ENCODE results near the gene RPP21. TPM values are rescaled to one million over a fixed set of nuclear protein-coding genes. Genes with fewer than 3 reads are reported as not detected.

The RPP21 gene
- total RNA-seq, 1 donor from 2014 or later, result 38.0 TPM

- TF ChIP-seq EZH2phosphoT487 (IDR thresholded peaks at IDR 0.05) (no peak), EZH2 (IDR thresholded peaks at IDR 0.05) (no peak)
- no peaks in the 10 kb centered on the region for H3K4me1 ChIP-seq
- Mint-ChIP-seq H3K4me1 (no peaks in the 10 kb centered on the region), H3K9me3 (peaks cover 7% of the 10 kb centered on the region), H3K36me3 (peaks cover 44% of the 10 kb centered on the region), H3K27me3 (ENCODE audit: insufficient read depth, low read depth) (peaks cover 2% of the 10 kb centered on the region), H3K27ac (no peak overlapping the region), H3K4me3 (no peak overlapping the region)
- H3K27me3 ChIP-seq, result no peaks in the 10 kb centered on the region
- H2AFZ ChIP-seq (replicated peaks), result no peak overlapping the region
- no peak for DNase-seq (ENCODE audit: low spot score)
- H3K9ac ChIP-seq, result no peak overlapping the region
- peaks cover 87% of the 10 kb centered on the region for H4K20me1 ChIP-seq (ENCODE audit: low read depth)
- no peaks in the 10 kb centered on the region for H3K9me3 ChIP-seq (ENCODE audit: low read depth)
- no peak overlapping the region for H3K4me2 ChIP-seq
- no peaks in the 10 kb centered on the region for H3F3A ChIP-seq (ENCODE audit: low read depth)
- no peaks in the 10 kb centered on the region for H3K36me3 ChIP-seq
- no peak overlapping the region for H3K4me3 ChIP-seq
- H3K79me2 ChIP-seq (ENCODE audit: low read depth), result peaks cover 100% of the 10 kb centered on the region
- no peak overlapping the region for H3K27ac ChIP-seq
These were observed 32.2 kb upstream of the RPP21 start for GRCh38 chr6:30312676-30313321.

GRCh38 chr6:30315156-30315555 is 29.8 kb upstream of the RPP21 start:
- Histone ChIP-seq H3K4me1 (no peaks in the 10 kb centered on the region), H4K20me1 (ENCODE audit: low read depth) (peaks cover 97% of the 10 kb centered on the region), H2AFZ (replicated peaks) (no peak overlapping the region), H3K9me3 (ENCODE audit: low read depth) (no peaks in the 10 kb centered on the region), H3F3A (ENCODE audit: low read depth) (no peaks in the 10 kb centered on the region), H3K4me3 (no peak overlapping the region), H3K27ac (no peak overlapping the region), H3K27me3 (no peaks in the 10 kb centered on the region), H3K4me2 (no peak overlapping the region), H3K79me2 (ENCODE audit: low read depth) (peaks cover 100% of the 10 kb centered on the region), H3K9ac (no peak overlapping the region), H3K36me3 (no peaks in the 10 kb centered on the region)
- Mint-ChIP-seq H3K9me3 (peaks cover under 1% of the 10 kb centered on the region), H3K36me3 (peaks cover 36% of the 10 kb centered on the region), H3K27ac (no peak overlapping the region), H3K4me1 (no peaks in the 10 kb centered on the region), H3K27me3 (ENCODE audit: insufficient read depth, low read depth) (peaks cover 2% of the 10 kb centered on the region), H3K4me3 (no peak overlapping the region)
- TF ChIP-seq EZH2phosphoT487 (IDR thresholded peaks at IDR 0.05), result no peak
- TF ChIP-seq CTCF (IDR thresholded peaks at IDR 0.05), result no peak
- TF ChIP-seq EZH2 (IDR thresholded peaks at IDR 0.05), result no peak
- no peak for DNase-seq (ENCODE audit: low spot score)

- no peak overlapping the region for H2AFZ ChIP-seq (replicated peaks)
- no peak for TF ChIP-seq EZH2phosphoT487 (IDR thresholded peaks at IDR 0.05)
- no peak for TF ChIP-seq EZH2 (IDR thresholded peaks at IDR 0.05)
- no peak for TF ChIP-seq CTCF (IDR thresholded peaks at IDR 0.05)
- Mint-ChIP-seq H3K27me3 (ENCODE audit: insufficient read depth, low read depth) (peaks cover 2% of the 10 kb centered on the region), H3K4me1 (peaks cover 9% of the 10 kb centered on the region), H3K27ac (no peak overlapping the region), H3K9me3 (no peaks in the 10 kb centered on the region), H3K36me3 (peaks cover 29% of the 10 kb centered on the region), H3K4me3 (no peak overlapping the region)
- H3K9me3 ChIP-seq (ENCODE audit: low read depth), result no peaks in the 10 kb centered on the region
- H4K20me1 ChIP-seq (ENCODE audit: low read depth), result peaks cover 99% of the 10 kb centered on the region
- no peaks in the 10 kb centered on the region for H3K27me3 ChIP-seq
- H3K79me2 ChIP-seq (ENCODE audit: low read depth), result peaks cover 100% of the 10 kb centered on the region
- H3K4me2 ChIP-seq, result no peak overlapping the region
- H3K4me3 ChIP-seq, result no peak overlapping the region
- H3K27ac ChIP-seq, result no peak overlapping the region
- H3K9ac ChIP-seq, result no peak overlapping the region
- H3K36me3 ChIP-seq, result no peaks in the 10 kb centered on the region
- no peak for DNase-seq (ENCODE audit: low spot score)
- H3K4me1 ChIP-seq, result peaks cover 4% of the 10 kb centered on the region
- no peaks in the 10 kb centered on the region for H3F3A ChIP-seq (ENCODE audit: low read depth)
These were observed 26.9 kb upstream of the RPP21 start for GRCh38 chr6:30317913-30318589.
